BE2C (cell line): Measurements from ENCODE around the gene TSACC. TPM values are rescaled to one million over a fixed set of nuclear protein-coding genes. Genes with fewer than 3 reads are reported as not detected.

Experiments
- DNase-seq: peaks from one replicate; pipeline ENCODE4 v3.0.0-alpha.2; 2020
- H3K27me3 ChIP-seq: fragments of 250-450 bp; sonication (Bioruptor Pico); 2 replicates; pipeline ENCODE4 v1.5.1; 2020; ENCODE audit warnings: mild to moderate bottlenecking
- H3K36me3 ChIP-seq: fragments of 250-450 bp; sonication (Bioruptor Pico); 2 replicates; pipeline ENCODE4 v1.5.1; 2020; ENCODE audit warnings: mild to moderate bottlenecking
- H3K4me1 ChIP-seq: fragments of 250-450 bp; sonication (Bioruptor Pico); 2 replicates; pipeline ENCODE4 v1.5.1; 2020
- H3K4me3 ChIP-seq: 2 replicates; pipeline ENCODE4 v1.5.1; 2011; ENCODE audit warnings: low read depth, low read length
- H3K9me3 ChIP-seq: fragments of 250-450 bp; sonication (Bioruptor Pico); 2 replicates; pipeline ENCODE4 v1.5.1; 2020
- CTCF ChIP-seq: IDR thresholded peaks from 2 replicates; pipeline ENCODE4 v1.5.1; 2012; ENCODE audit warnings: mild to moderate bottlenecking, low read depth, low read length
- polyA plus RNA-seq: library from polyadenylated mRNA; unstranded; fragments of >200 nt; gene quantifications from one replicate; pipeline ENCODE4 v1.2.1, GENCODE V29; 2012; ENCODE audit warnings: low read depth, missing spikeins; ENCODE audit not compliant: insufficient read length, insufficient read depth

Gene TSACC
- not detected for polyA plus RNA-seq

- Histone ChIP-seq H3K4me3 (peak within 1 kb of the TSS; percentile 86), H3K27me3 (no peaks in the 10 kb centered on the region), H3K36me3 (peaks cover 27% of the 10 kb centered on the region), H3K4me1 (peaks cover 9% of the 10 kb centered on the region), H3K9me3 (no peaks in the 10 kb centered on the region)
- no peak for TF ChIP-seq CTCF
- peak; percentile 99 for DNase-seq
Observed at GRCh38 chr1:156338180-156338976, at the start of gene TSACC, which contains the start of gene CCT3. TSACC (plus strand) TSS chr1:156338526; CDS start chr1:156339758, 1,232 bp downstream. CCT3 (minus strand) TSS chr1:156338292; CDS start chr1:156338184, 108 bp downstream.

GRCh38 chr1:156289857-156290256 lies 48.5 kb upstream of the TSACC start:
- no peak overlapping the region for H3K4me3 ChIP-seq
- H3K27me3 ChIP-seq, result no peaks in the 10 kb centered on the region
- no peak for TF ChIP-seq CTCF
- H3K9me3 ChIP-seq, result no peaks in the 10 kb centered on the region
- peaks cover 4% of the 10 kb centered on the region for H3K36me3 ChIP-seq
- DNase-seq, result no peak
- no peaks in the 10 kb centered on the region for H3K4me1 ChIP-seq

DNA sequence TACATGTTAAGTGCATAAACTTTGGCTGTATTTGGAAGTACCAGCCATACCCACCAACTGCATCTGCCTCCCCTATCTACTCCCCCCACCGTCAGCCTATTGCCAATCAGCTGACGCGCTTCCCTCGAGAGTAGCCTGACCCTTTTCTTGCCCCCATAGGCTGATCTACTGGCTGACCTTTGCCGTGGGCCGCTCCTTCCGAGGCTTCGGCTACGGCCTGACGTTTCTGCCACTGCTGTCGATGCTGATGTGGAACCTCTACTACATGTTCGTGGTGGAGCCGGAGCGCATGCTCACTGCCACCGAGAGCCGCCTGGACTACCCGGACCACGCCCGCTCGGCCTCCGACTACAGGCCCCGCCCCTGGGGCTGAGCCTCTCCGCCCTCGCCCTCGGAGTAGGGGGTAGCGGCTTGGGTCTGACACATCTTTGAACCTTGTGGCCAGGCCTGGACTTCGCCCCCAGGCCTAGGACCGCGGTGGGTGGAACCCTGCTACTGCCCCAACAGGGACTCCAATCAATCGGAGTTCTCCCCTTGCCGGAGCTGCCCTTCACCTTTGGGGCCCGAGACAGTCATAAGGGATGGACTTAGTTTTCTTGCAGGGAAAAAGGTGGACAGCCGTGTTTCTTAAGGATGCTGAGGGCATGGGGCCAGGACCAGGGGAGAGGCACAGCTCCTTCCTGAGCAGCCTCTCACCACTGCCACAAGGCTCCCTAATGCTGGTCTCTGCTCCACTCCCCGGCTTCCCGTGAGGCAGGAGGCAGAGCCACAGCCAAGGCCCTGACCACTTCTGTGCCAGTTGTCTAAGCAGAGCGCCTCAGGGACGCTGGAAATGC lies 46.9 kb upstream of the TSACC start:
- H3K4me3 ChIP-seq, result peak overlapping the region; percentile 56
- H3K9me3 ChIP-seq, result no peaks in the 10 kb centered on the region
- H3K27me3 ChIP-seq, result no peaks in the 10 kb centered on the region
- H3K4me1 ChIP-seq, result no peaks in the 10 kb centered on the region
- DNase-seq, result peak; percentile 87
- TF ChIP-seq CTCF, result no peak
- H3K36me3 ChIP-seq, result peaks cover 4% of the 10 kb centered on the region

GRCh38 chr1:156293098-156293434 lies 45.3 kb upstream of the TSACC start:
- no peaks in the 10 kb centered on the region for H3K9me3 ChIP-seq
- DNase-seq, result no peak
- no peaks in the 10 kb centered on the region for H3K4me1 ChIP-seq
- H3K4me3 ChIP-seq, result no peak overlapping the region
- no peak for TF ChIP-seq CTCF
- H3K27me3 ChIP-seq, result no peaks in the 10 kb centered on the region
- H3K36me3 ChIP-seq, result peaks cover 4% of the 10 kb centered on the region

DNA sequence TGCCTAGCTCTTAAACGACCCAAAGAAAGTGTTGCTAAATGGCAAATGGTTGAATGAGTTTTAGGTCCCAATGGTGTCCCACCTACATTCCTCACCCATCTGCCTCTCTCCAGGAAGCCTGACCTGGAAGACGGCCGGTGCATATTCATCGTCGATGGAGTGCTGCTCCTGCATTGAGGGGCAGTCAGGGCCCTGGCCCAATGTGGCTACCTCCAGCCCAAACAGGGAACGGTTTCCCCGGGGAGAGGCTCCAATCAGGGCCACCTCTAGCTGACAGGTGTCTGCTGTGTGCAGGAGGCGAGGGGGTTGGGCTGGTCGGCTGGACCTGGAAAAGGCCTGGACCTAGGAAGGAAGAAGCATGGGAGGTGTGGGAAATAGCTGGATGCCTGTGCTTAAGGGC lies 44.4 kb upstream of the TSACC start:
- Histone ChIP-seq H3K27me3 (no peaks in the 10 kb centered on the region), H3K36me3 (peaks cover 1% of the 10 kb centered on the region), H3K4me3 (no peak overlapping the region), H3K4me1 (no peaks in the 10 kb centered on the region), H3K9me3 (no peaks in the 10 kb centered on the region)
- no peak for DNase-seq
- TF ChIP-seq CTCF, result no peak
